G401 (cell line): Measurements from ENCODE around the gene COX6B1. TPM values are rescaled to one million over a fixed set of nuclear protein-coding genes. Genes with fewer than 3 reads are reported as not detected.

Source experiments
- DNase-seq: peaks from one replicate; pipeline ENCODE4 v3.0.0-alpha.2; 2015; ENCODE audit warnings: low spot score
- in situ Hi-C: cut with HindIII; loops from 2 replicates; pipeline ENCODE4 v1.10.0; 2016; ENCODE audit warnings: low sequenced_read_pairs, mixed read lengths
- total RNA-seq: library from RNA; depleted of rRNA; stranded (reverse); fragments of >200 nt; shearing (Covaris generic); gene quantifications from 2 replicates; pipeline ENCODE4 v1.2.3, GENCODE V29; 2014; rRNA removed

Gene COX6B1
- total RNA-seq, 1 experiment from 2014 or later, result 284 TPM

DNA sequence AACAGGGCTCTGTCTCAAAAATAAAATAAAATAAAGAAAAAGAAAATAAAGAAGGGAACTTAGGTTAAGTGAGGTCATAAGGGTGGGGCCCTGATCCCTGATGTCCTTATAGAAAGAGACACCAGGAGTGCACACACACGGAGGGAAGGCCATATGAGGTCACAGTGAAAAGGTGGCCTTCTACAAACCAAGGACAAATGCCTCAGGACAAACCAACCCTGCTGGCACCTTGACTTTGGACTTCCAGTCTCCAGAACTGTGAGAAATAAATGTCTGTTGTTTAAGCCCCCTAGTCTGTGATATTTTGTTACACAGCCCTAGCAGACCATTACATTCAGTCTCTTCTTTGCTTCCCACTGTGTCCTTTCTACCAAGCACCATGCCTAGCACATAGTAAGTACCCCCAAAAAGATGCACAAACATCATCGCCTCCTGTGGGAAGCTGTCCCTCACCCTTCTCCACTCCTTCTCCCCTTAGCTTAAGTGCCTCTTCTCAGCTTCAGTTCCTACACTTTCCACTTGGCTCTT, 47.8 kb downstream of the COX6B1 start:
- in situ Hi-C loops, result loop anchor here (10.0 kb wide), 1 partner anchor 139 kb away; no protein-coding TSS in a partner anchor

GRCh38 chr19:35696835-35697234, 48.7 kb downstream of the COX6B1 start:
- no peak for DNase-seq
- in situ Hi-C loops, result loop anchor here (10.0 kb wide), 1 partner anchor 138 kb away; no protein-coding TSS in a partner anchor

More for the DNA sequence above, 47.8 kb downstream of the COX6B1 start:
- no peak for DNase-seq

DNA sequence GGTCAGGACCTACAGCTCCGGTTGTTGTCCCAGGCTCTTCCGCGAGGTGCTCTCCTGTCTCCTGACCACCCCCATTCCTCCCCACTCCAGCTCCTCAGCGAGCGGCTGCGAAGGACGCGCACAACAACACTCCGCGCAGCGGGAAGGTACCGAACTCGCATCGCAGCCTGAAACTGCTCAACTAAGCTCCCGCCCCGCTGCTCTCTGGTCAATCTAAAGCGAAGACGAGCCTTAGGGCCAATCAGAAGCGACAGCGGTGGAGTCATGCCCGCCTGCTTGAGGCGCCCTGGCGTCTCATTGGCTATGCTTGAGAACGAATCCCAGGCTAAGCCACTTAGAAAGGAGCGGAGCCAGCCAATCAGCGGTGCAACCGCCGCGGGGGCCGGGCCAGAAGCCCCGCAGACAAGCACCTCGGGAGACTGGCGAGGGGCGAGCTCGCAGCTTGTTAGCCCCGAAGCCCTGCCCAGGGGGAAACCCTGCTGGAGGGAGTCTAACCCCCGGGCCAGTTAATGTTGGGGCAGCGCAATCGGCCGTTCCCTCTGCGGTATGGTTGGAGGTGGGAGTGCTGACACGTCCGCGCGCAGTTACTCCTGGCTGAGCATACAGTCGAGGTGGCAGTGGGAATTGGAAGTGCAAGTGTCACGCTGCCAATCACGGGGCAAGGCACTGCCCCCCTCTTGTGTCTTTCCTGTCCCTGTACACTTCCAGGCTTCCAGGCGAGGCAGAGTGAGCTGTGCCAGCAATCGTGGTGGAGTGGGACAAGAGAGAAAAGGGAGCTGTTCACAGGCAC, 54.3 kb downstream of the COX6B1 start:
- DNase-seq, result peak; percentile 100
- in situ Hi-C loops, result no loop called here

DNA sequence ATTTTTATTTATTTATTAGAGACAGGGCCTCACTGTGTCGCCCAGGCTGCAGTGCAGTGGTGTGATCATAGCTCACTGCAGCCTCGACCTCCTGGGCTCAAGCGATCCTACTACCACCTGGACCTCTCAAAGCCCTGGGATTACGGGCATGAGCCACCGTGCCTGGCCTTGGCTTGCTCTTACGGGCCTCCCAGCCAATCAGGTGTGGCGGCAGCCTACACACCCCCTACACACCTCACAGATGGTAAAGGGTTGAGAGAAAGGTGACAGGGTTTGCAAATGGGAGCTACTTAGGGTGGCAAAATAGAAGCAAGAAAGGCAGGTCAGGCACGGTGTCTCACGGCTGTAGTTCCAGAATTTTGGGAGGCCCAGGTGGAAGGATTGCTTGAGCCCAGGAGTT, 55.2 kb downstream of the COX6B1 start:
- no peak for DNase-seq
- in situ Hi-C loops, result no loop called here

GRCh38 chr19:35704218-35704617, 56.1 kb downstream of the COX6B1 start, which contains the start of gene ZBTB32:
Gene ZBTB32, plus strand, starts transcription at chr19:35704558. Its CDS starts 10,069 bp downstream, at chr19:35714627.
- in situ Hi-C loops, result no loop called here
- peak; percentile 45 for DNase-seq

Other genes with a start within 250 kb of the COX6B1 start
- gene FFAR2, start 200.1 kb upstream of the COX6B1 start, total RNA-seq, result not detected in 2 replicates
- not detected in 2 replicates for gene KRTDAP, start 157.9 kb upstream of the COX6B1 start, total RNA-seq
- gene DMKN, start 134.7 kb upstream of the COX6B1 start, total RNA-seq, result 85.4 and 136 TPM in 2 replicates
- not detected in 2 replicates for gene SBSN, start 120.0 kb upstream of the COX6B1 start, total RNA-seq
- gene GAPDHS, start 114.9 kb upstream of the COX6B1 start, total RNA-seq, result 3.2 TPM in 1 of 2 replicates, not detected in the other
- gene TMEM147, start 102.7 kb upstream of the COX6B1 start, total RNA-seq, result 208 and 254 TPM in 2 replicates
- not detected in 2 replicates for gene ATP4A, start 84.7 kb upstream of the COX6B1 start, total RNA-seq
- gene PMIS2, start 62.1 kb upstream of the COX6B1 start, total RNA-seq, result not detected in 2 replicates
- 21.5 and 32.4 TPM in 2 replicates for gene HAUS5, start 35.6 kb upstream of the COX6B1 start, total RNA-seq
- 108 and 119 TPM in 2 replicates for gene RBM42, start 19.3 kb upstream of the COX6B1 start, total RNA-seq
- gene ETV2, start 6.6 kb upstream of the COX6B1 start, total RNA-seq, result not detected in 2 replicates
- 0.62 TPM in 1 of 2 replicates, not detected in the other for gene UPK1A, start 18.2 kb downstream of the COX6B1 start, total RNA-seq
- 0.17 TPM in 1 of 2 replicates, not detected in the other for gene ZBTB32, start 56.2 kb downstream of the COX6B1 start, total RNA-seq
- gene KMT2B, start 69.7 kb downstream of the COX6B1 start, total RNA-seq, result 2.5 and 4.6 TPM in 2 replicates
- gene IGFLR1, start 94.1 kb downstream of the COX6B1 start, total RNA-seq, result 4.0 and 9.3 TPM in 2 replicates
- 6.3 and 44.4 TPM in 2 replicates for gene U2AF1L4, start 97.1 kb downstream of the COX6B1 start, total RNA-seq
- gene PSENEN, start 97.3 kb downstream of the COX6B1 start, total RNA-seq, result 63.1 and 65.0 TPM in 2 replicates
- gene LIN37, start 100.3 kb downstream of the COX6B1 start, total RNA-seq, result 0.80 and 9.2 TPM in 2 replicates
- not detected in 2 replicates for gene HSPB6, start 108.7 kb downstream of the COX6B1 start, total RNA-seq
- gene PROSER3, start 109.9 kb downstream of the COX6B1 start, total RNA-seq, result 7.9 and 11.9 TPM in 2 replicates
- 1.7 and 4.6 TPM in 2 replicates for gene ARHGAP33, start 127.2 kb downstream of the COX6B1 start, total RNA-seq
- not detected in 2 replicates for gene PRODH2, start 164.5 kb downstream of the COX6B1 start, total RNA-seq
- gene NPHS1, start 204.2 kb downstream of the COX6B1 start, total RNA-seq, result 0.18 TPM in 1 of 2 replicates, not detected in the other
- 3.0 and 5.2 TPM in 2 replicates for gene KIRREL2, start 208.6 kb downstream of the COX6B1 start, total RNA-seq
- 121 and 133 TPM in 2 replicates for gene APLP1, start 220.3 kb downstream of the COX6B1 start, total RNA-seq